Prostate gland (tissue), 2 donors: ENCODE measurements around the gene CRYBG1. TPM values are rescaled to one million over a fixed set of nuclear protein-coding genes. Genes with fewer than 3 reads are reported as not detected.

Source experiments
- DNase-seq: peaks from one replicate; pipeline ENCODE4 v3.0.0-alpha.2; 2019; ENCODE audit warnings: low spot score
- H3K27ac ChIP-seq, 2 donors: fragments of 200-600 bp; sonication (generic); 2 replicates each; pipeline ENCODE4 v1.5.1; 2017 to 2019
- H3K27me3 ChIP-seq: fragments of 200-600 bp; sonication (generic); replicated peaks from 2 replicates; pipeline ENCODE4 v1.5.1; 2019; ENCODE audit not compliant: insufficient read depth
- H3K36me3 ChIP-seq, 2 donors: fragments of 200-600 bp; sonication (generic); 1 replicate in 1 of 2; 2 replicates in 1 of 2; pipeline versions ENCODE4 v1.5.1 to v1.8.1; 2017 to 2019
- H3K4me1 ChIP-seq: fragments of 200-600 bp; sonication (generic); replicated peaks from 2 replicates; pipeline ENCODE4 v1.5.1; 2019
- H3K4me3 ChIP-seq, 2 donors: fragments of 200-600 bp; sonication (generic); 2 replicates each; pipeline ENCODE4 v1.5.1; 2017 to 2019
- H3K9me3 ChIP-seq: fragments of 200-600 bp; sonication (generic); 2 replicates; pipeline ENCODE4 v1.5.1; 2017
- CTCF ChIP-seq, 4 experiments: fragments of 200-600 bp in 2 of 4; fragments of 450-650 bp in 2 of 4; sonication (generic) in 2 of 4; IDR thresholded peaks; 1 replicate in 3 of 4; 2 replicates in 1 of 4; pipeline ENCODE4 v1.5.1; 2016 to 2019; ENCODE audit warnings: antibody characterized with exemption in 4 of 4, mild to moderate bottlenecking in 2 of 4, moderate library complexity in 2 of 4
- POLR2A ChIP-seq: fragments of 450-650 bp; IDR thresholded peaks from one replicate; pipeline ENCODE4 v1.6.1; 2016; ENCODE audit warnings: antibody characterized with exemption, mild to moderate bottlenecking
- POLR2AphosphoS5 ChIP-seq: sonication (generic); formaldehyde crosslinking; IDR thresholded peaks from one replicate; pipeline ENCODE4 v1.6.1; 2017; ENCODE audit warnings: antibody characterized with exemption
- WGBS: methylation state at CpG from one replicate; pipeline ENCODE4 v1.1.5; 2018; 5-methylcytosine and 5-hydroxymethylcytosine counted together
- intact Hi-C: fragments of 100-400 bp; cut with DNase I; formaldehyde crosslinking; loops from one replicate; pipeline ENCODE4 v1.14.2; 2022
- total RNA-seq, 2 donors: library from RNA; depleted of rRNA; stranded (reverse); fragments of >200 nt; gene quantifications; one replicate each; pipeline ENCODE4 v1.1.0, GENCODE V29; 2016

Gene CRYBG1
- total RNA-seq, 2 donors from 2014 or later: 39.9 to 75.4 TPM

DNA sequence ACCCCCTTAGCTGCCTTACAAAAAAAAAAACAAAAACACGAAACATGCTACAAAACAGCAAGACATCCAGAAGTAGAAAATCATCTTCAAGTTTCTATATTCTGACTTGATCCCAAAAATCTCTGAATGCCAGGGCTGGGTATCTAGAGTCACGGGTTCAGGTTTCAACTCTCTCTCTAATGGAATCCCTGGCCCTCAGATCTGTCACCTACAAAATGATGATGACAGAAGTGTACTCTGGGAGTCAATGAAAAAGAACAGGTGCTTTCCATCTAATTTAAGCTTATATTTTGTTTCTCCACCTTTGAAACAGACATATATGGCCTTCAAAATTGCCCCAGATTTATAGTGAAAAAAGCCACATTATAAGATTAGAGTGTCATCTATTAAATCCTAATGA is 250.5 kb downstream of the CRYBG1 start:
- intact Hi-C loops: no loop called here
- H3K9me3 ChIP-seq: no peaks in the 10 kb centered on the region
- WGBS: 93% methylated on average over 2 of the region's 2 CpGs

DNA sequence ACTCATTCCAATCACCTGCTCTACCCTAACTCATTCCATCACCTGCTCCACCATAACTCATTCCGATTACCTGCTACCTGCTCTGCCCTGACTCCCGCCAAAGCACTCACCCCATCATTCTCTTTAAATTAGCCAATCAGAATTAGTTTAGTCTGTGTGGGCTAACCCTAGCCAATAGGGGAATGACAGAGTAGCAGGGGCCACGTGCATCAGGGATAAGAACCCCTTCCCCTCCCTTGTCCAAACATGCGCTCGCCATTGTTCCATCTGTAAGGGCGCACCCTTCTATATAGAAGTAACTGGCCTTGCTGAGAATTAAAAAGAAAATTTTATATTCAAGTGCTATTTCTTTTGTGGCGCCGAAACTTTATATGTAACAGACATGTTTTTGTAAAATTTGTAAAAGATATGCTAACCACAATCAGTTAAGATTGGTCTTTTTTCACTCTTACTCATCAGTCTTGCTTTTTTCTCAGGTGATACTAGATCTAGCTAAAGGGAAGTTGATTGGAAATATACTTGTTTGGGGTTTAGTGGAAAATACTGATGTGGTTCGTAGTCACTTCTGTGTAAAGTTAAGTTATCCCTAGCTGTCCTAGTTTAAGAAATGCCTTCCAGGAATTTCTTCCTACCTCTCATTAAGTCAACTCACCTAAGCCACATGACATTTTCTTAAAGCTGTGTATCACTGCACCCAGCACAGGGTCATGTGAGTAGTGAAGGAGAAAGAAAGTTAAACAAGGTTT is 252.3 kb downstream of the CRYBG1 start:
- no peak overlapping the region for H3K4me3 ChIP-seq
- H3K27me3 ChIP-seq: no peaks in the 10 kb centered on the region
- 94% methylated on average over 9 of the region's 9 CpGs for WGBS
- no peaks in the 10 kb centered on the region for H3K9me3 ChIP-seq
- DNase-seq: no peak
- no peaks in the 10 kb centered on the region for H3K36me3 ChIP-seq
- TF ChIP-seq CTCF (IDR thresholded peaks at IDR 0.05): no peak
- no peak for TF ChIP-seq POLR2A
- no peak for TF ChIP-seq POLR2AphosphoS5
- no peak overlapping the region for H3K27ac ChIP-seq
- H3K4me1 ChIP-seq: no peaks in the 10 kb centered on the region
- intact Hi-C loops: no loop called here

More for the DNA sequence above, 250.5 kb downstream of the CRYBG1 start:
- H3K27me3 ChIP-seq: no peaks in the 10 kb centered on the region
- no peaks in the 10 kb centered on the region for H3K36me3 ChIP-seq
- no peak for TF ChIP-seq POLR2AphosphoS5
- no peak for TF ChIP-seq POLR2A
- TF ChIP-seq CTCF (IDR thresholded peaks at IDR 0.05): no peak
- H3K4me1 ChIP-seq: no peaks in the 10 kb centered on the region
- no peak overlapping the region for H3K27ac ChIP-seq
- H3K4me3 ChIP-seq: no peak overlapping the region
- no peak for DNase-seq

GRCh38 chr6:106613590-106613989 is 253.1 kb downstream of the CRYBG1 start:
- Histone ChIP-seq H3K9me3 (no peaks in the 10 kb centered on the region), H3K36me3 (no peaks in the 10 kb centered on the region), H3K27me3 (no peaks in the 10 kb centered on the region), H3K27ac (no peak overlapping the region), H3K4me1 (no peaks in the 10 kb centered on the region), H3K4me3 (no peak overlapping the region)
- DNase-seq: no peak
- TF ChIP-seq POLR2A (no peak), POLR2AphosphoS5 (no peak), CTCF (IDR thresholded peaks at IDR 0.05) (no peak)
- intact Hi-C loops: no loop called here
- 81% methylated on average over 1 of the region's 1 CpG for WGBS

DNA sequence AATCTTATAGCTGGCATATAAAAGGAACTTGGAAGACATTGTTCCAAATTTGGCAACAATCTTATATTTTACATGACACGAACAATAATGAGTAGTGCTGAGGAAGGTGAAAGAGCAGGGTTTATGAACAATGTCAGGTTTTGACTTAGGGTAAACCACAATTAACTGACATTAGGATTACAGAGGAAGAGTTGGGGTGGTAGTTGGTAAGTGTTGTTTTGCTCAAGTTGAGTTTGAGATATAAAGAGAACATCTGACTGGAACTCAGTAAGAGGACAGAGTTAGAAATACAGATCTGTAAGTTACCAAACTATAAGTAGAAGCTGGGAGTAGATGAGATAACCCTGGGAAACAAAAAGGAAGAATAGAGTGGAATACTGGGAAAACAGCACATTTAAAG is 253.6 kb downstream of the CRYBG1 start:
- Histone ChIP-seq H3K36me3 (no peaks in the 10 kb centered on the region), H3K27ac (no peak overlapping the region), H3K27me3 (no peaks in the 10 kb centered on the region), H3K9me3 (no peaks in the 10 kb centered on the region), H3K4me3 (no peak overlapping the region), H3K4me1 (no peaks in the 10 kb centered on the region)
- no peak for DNase-seq
- TF ChIP-seq POLR2AphosphoS5 (no peak), CTCF (IDR thresholded peaks at IDR 0.05) (no peak), POLR2A (no peak)
- WGBS: 66% methylated on average over 1 of the region's 1 CpG
- intact Hi-C loops: no loop called here

- 81% methylated on average over 3 of the region's 3 CpGs for WGBS
These were observed 254.2 kb downstream of the CRYBG1 start for GRCh38 chr6:106614592-106615257.

More at GRCh38 chr6:106614592-106615257, 254.2 kb downstream of the CRYBG1 start:
- intact Hi-C loops: no loop called here
- Histone ChIP-seq H3K4me3 (no peak overlapping the region), H3K4me1 (no peaks in the 10 kb centered on the region), H3K36me3 (no peaks in the 10 kb centered on the region), H3K27ac (no peak overlapping the region), H3K27me3 (no peaks in the 10 kb centered on the region), H3K9me3 (no peaks in the 10 kb centered on the region)
- TF ChIP-seq POLR2AphosphoS5 (no peak), POLR2A (no peak), CTCF (IDR thresholded peaks at IDR 0.05) (no peak)
- DNase-seq: no peak
